Measurements from ENCODE around the gene ARHGAP10.

Gene ARHGAP10

GRCh38 chr4:148044912-148045352 is 313.0 kb downstream of the ARHGAP10 start:
- peak; percentile 30 for DNase-seq (ENCODE audit: low read depth, low spot score)
- in situ Hi-C loops (cut with HindIII; ENCODE audit: low sequenced_read_pairs), result no loop called here
- peak; percentile 33 for TF ChIP-seq CTCF (IDR thresholded peaks at IDR 0.05; ENCODE audit: low read depth, low read length)
- H3K4me3 ChIP-seq (ENCODE audit: low read depth, low read length), result no peak overlapping the region

- no peak for DNase-seq (ENCODE audit: low read depth, low spot score)
- in situ Hi-C loops (cut with HindIII; ENCODE audit: low sequenced_read_pairs), result no loop called here
- no peak overlapping the region for H3K4me3 ChIP-seq (ENCODE audit: low read depth, low read length)
- no peak for TF ChIP-seq CTCF (IDR thresholded peaks at IDR 0.05; ENCODE audit: low read depth, low read length)
Measured at GRCh38 chr4:148048598-148048997, 316.7 kb downstream of the ARHGAP10 start.

- in situ Hi-C loops (cut with HindIII; ENCODE audit: low sequenced_read_pairs), result no loop called here
- no peak overlapping the region for H3K4me3 ChIP-seq (ENCODE audit: low read depth, low read length)
- TF ChIP-seq CTCF (IDR thresholded peaks at IDR 0.05; ENCODE audit: low read depth, low read length), result no peak
Measured at GRCh38 chr4:148051403-148051802, 319.5 kb downstream of the ARHGAP10 start.

GRCh38 chr4:148052448-148052847 is 320.6 kb downstream of the ARHGAP10 start:
- in situ Hi-C loops (cut with HindIII; ENCODE audit: low sequenced_read_pairs), result no loop called here
- H3K4me3 ChIP-seq (ENCODE audit: low read depth, low read length), result no peak overlapping the region
- DNase-seq (ENCODE audit: low read depth, low spot score), result no peak
- TF ChIP-seq CTCF (IDR thresholded peaks at IDR 0.05; ENCODE audit: low read depth, low read length), result no peak

More at GRCh38 chr4:148051403-148051802, 319.5 kb downstream of the ARHGAP10 start:
- no peak for DNase-seq (ENCODE audit: low read depth, low spot score)

- TF ChIP-seq CTCF (IDR thresholded peaks at IDR 0.05; ENCODE audit: low read depth, low read length), result no peak
- in situ Hi-C loops (cut with HindIII; ENCODE audit: low sequenced_read_pairs), result no loop called here
- no peak for DNase-seq (ENCODE audit: low read depth, low spot score)
- no peak overlapping the region for H3K4me3 ChIP-seq (ENCODE audit: low read depth, low read length)
Measured at GRCh38 chr4:148053298-148054003, 321.6 kb downstream of the ARHGAP10 start.

- H3K4me3 ChIP-seq (ENCODE audit: low read depth, low read length), result no peak overlapping the region
- TF ChIP-seq CTCF (IDR thresholded peaks at IDR 0.05; ENCODE audit: low read depth, low read length), result no peak
- in situ Hi-C loops (cut with HindIII; ENCODE audit: low sequenced_read_pairs), result no loop called here
- peak; percentile 47 for DNase-seq (ENCODE audit: low read depth, low spot score)
Measured at GRCh38 chr4:148054275-148054674, 322.4 kb downstream of the ARHGAP10 start.
